ENCODE data around the gene TBRG1. TPM values are rescaled to one million over a fixed set of nuclear protein-coding genes. Genes with fewer than 3 reads are reported as not detected.

Gene TBRG1
- total RNA-seq, 1 experiment from 2014 or later: 22.3 TPM

- no peaks in the 10 kb centered on the region; the same call in 1 of the 2 replicates for H3F3A ChIP-seq (ENCODE audit: insufficient read depth, low read depth)
- no peak overlapping the region for H3K4me2 ChIP-seq
- TF ChIP-seq EZH2 (IDR thresholded peaks at IDR 0.05; ENCODE audit: low read depth): no peak
- no peak for TF ChIP-seq CTCF (conservative IDR thresholded peaks at IDR 0.05)
- H3K4me3 ChIP-seq: no peak overlapping the region
- H4K20me1 ChIP-seq (ENCODE audit: insufficient read depth): peaks cover 6% of the 10 kb centered on the region; the same call in 1 of the 2 replicates
- no TSS peak for BruUV-seq (replicated peaks)
- no peaks in the 10 kb centered on the region for H3K9me2 ChIP-seq (ENCODE audit: insufficient read depth)
- no peak for DNase-seq
- H3K4me1 ChIP-seq (replicated peaks; ENCODE audit: insufficient read depth): no peaks in the 10 kb centered on the region
- H3K27ac ChIP-seq: no peak overlapping the region
- no peak overlapping the region for H2AFZ ChIP-seq
- H3K9me3 ChIP-seq (ENCODE audit: insufficient read depth, low read depth): no peaks in the 10 kb centered on the region
- ChIA-PET CTCF (no interaction called here), POLR2A (ENCODE audit: unreplicated experiment) (no interaction called here)
- H3K36me3 ChIP-seq (ENCODE audit: low read depth): peaks cover 13% of the 10 kb centered on the region
- no peaks in the 10 kb centered on the region for H3K27me3 ChIP-seq (ENCODE audit: insufficient read depth, low read depth)
- intact Hi-C loops (cut with micrococcal nuclease; ENCODE audit: unreplicated experiment): no loop called here
- H3K79me2 ChIP-seq (ENCODE audit: low read depth): peaks cover under 1% of the 10 kb centered on the region; the same call in 1 of the 2 replicates
Observed at GRCh38 chr11:124629961-124630360, 7.3 kb downstream of the TBRG1 start.

- no peaks in the 10 kb centered on the region for H3K27me3 ChIP-seq (ENCODE audit: insufficient read depth, low read depth)
- intact Hi-C loops (cut with micrococcal nuclease; ENCODE audit: unreplicated experiment): no loop called here
- no peaks in the 10 kb centered on the region for H3K9me3 ChIP-seq (ENCODE audit: insufficient read depth, low read depth)
- H2AFZ ChIP-seq: no peak overlapping the region
- no TSS peak for BruUV-seq (replicated peaks)
- H3K4me2 ChIP-seq: no peak overlapping the region
- no peak overlapping the region for H3K27ac ChIP-seq
- ChIA-PET POLR2A (ENCODE audit: unreplicated experiment) (no interaction called here), CTCF (no interaction called here)
- TF ChIP-seq CTCF (conservative IDR thresholded peaks at IDR 0.05) (peak; percentile 44; the same call in 1 of the 2 replicates), EZH2 (IDR thresholded peaks at IDR 0.05; ENCODE audit: low read depth) (no peak)
- H4K20me1 ChIP-seq (ENCODE audit: insufficient read depth): peaks cover 6% of the 10 kb centered on the region; the same call in 1 of the 2 replicates
- no peaks in the 10 kb centered on the region for H3K9me2 ChIP-seq (ENCODE audit: insufficient read depth)
- H3K79me2 ChIP-seq (ENCODE audit: low read depth): no peaks in the 10 kb centered on the region
- no peak for DNase-seq
- H3K4me3 ChIP-seq: no peak overlapping the region
- peaks cover 13% of the 10 kb centered on the region for H3K36me3 ChIP-seq (ENCODE audit: low read depth)
- H3F3A ChIP-seq (ENCODE audit: insufficient read depth, low read depth): peaks cover 3% of the 10 kb centered on the region; the same call in 1 of the 2 replicates
- H3K4me1 ChIP-seq (replicated peaks; ENCODE audit: insufficient read depth): no peaks in the 10 kb centered on the region
Observed at GRCh38 chr11:124633355-124633754, 10.7 kb downstream of the TBRG1 start.

- no peaks in the 10 kb centered on the region for H3K27me3 ChIP-seq (ENCODE audit: insufficient read depth, low read depth)
- peaks cover 13% of the 10 kb centered on the region; the same call in 1 of the 2 replicates for H3K36me3 ChIP-seq (ENCODE audit: low read depth)
- peaks cover 6% of the 10 kb centered on the region; the same call in 1 of the 2 replicates for H4K20me1 ChIP-seq (ENCODE audit: insufficient read depth)
- intact Hi-C loops (cut with micrococcal nuclease; ENCODE audit: unreplicated experiment): no loop called here
- H3K4me1 ChIP-seq (replicated peaks; ENCODE audit: insufficient read depth): no peaks in the 10 kb centered on the region
- no TSS peak for BruUV-seq (replicated peaks)
- no peaks in the 10 kb centered on the region for H3K79me2 ChIP-seq (ENCODE audit: low read depth)
- ChIA-PET POLR2A (ENCODE audit: unreplicated experiment) (no interaction called here), CTCF (no interaction called here)
- no peaks in the 10 kb centered on the region for H3K9me3 ChIP-seq (ENCODE audit: insufficient read depth, low read depth)
- TF ChIP-seq EZH2 (IDR thresholded peaks at IDR 0.05; ENCODE audit: low read depth): no peak
- TF ChIP-seq CTCF (conservative IDR thresholded peaks at IDR 0.05): no peak
- DNase-seq: no peak
- H3K9me2 ChIP-seq (ENCODE audit: insufficient read depth): no peaks in the 10 kb centered on the region
- no peak overlapping the region for H3K4me2 ChIP-seq
- no peak overlapping the region for H2AFZ ChIP-seq
- peaks cover 7% of the 10 kb centered on the region; the same call in 1 of the 2 replicates for H3F3A ChIP-seq (ENCODE audit: insufficient read depth, low read depth)
- H3K4me3 ChIP-seq: no peak overlapping the region
- no peak overlapping the region for H3K27ac ChIP-seq
Observed at GRCh38 chr11:124635932-124636331, 13.3 kb downstream of the TBRG1 start.

Data from PC-9 (cell line).